Neural progenitor cell (in vitro differentiated cells): ENCODE results near the gene GSTM4. TPM values are rescaled to one million over a fixed set of nuclear protein-coding genes. Genes with fewer than 3 reads are reported as not detected.
A peak's percentile ranks its signal among the peaks of the same experiment; 100 is the strongest.

Source experiments
- DNase-seq: peaks from one replicate; pipeline ENCODE4 v3.0.0-alpha.2; 2016; ENCODE audit warnings: low spot score
- H2AFZ ChIP-seq: fragments of 200-600 bp; sonication (generic); replicated peaks from 2 replicates; pipeline ENCODE4 v1.6.1; 2016; ENCODE audit warnings: antibody characterized with exemption
- H3F3A ChIP-seq: fragments of 200-600 bp; sonication (generic); 2 replicates; pipeline ENCODE4 v1.6.1; 2016; ENCODE audit warnings: antibody characterized with exemption, low read depth
- H3K27ac ChIP-seq: fragments of 200-600 bp; sonication (generic); 2 replicates; pipeline ENCODE4 v1.5.1; 2016; ENCODE audit warnings: mild to moderate bottlenecking
- H3K27me3 ChIP-seq: fragments of 200-600 bp; sonication (generic); 2 replicates; pipeline ENCODE4 v1.6.1; 2016; ENCODE audit warnings: mild to moderate bottlenecking, moderate library complexity
- H3K36me3 ChIP-seq: fragments of 200-600 bp; sonication (generic); 2 replicates; pipeline ENCODE4 v1.5.1; 2016
- H3K4me1 ChIP-seq: fragments of 200-600 bp; sonication (generic); 2 replicates; pipeline ENCODE4 v1.6.1; 2016; ENCODE audit warnings: mixed run types
- H3K4me2 ChIP-seq: fragments of 200-600 bp; sonication (generic); 2 replicates; pipeline ENCODE4 v1.6.1; 2016
- H3K4me3 ChIP-seq: fragments of 200-600 bp; sonication (generic); 2 replicates; pipeline ENCODE4 v1.5.1; 2016
- H3K79me2 ChIP-seq: fragments of 200-600 bp; sonication (generic); 2 replicates; pipeline ENCODE4 v1.6.1; 2016; ENCODE audit warnings: low read depth
- H3K9ac ChIP-seq: fragments of 200-600 bp; sonication (generic); 2 replicates; pipeline ENCODE4 v1.6.1; 2016
- H3K9me3 ChIP-seq: fragments of 200-600 bp; sonication (generic); 2 replicates; pipeline ENCODE4 v1.5.1; 2016; ENCODE audit warnings: low read depth
- H4K20me1 ChIP-seq: fragments of 200-600 bp; sonication (generic); 2 replicates; pipeline ENCODE4 v1.6.1; 2016; ENCODE audit warnings: low read depth
- H3K27ac Mint-ChIP-seq: 3 replicates; pipeline ENCODE4 v1.8.0; 2021; ENCODE audit warnings: mixed read lengths
- H3K27me3 Mint-ChIP-seq: 2 replicates; pipeline ENCODE4 v1.8.0; 2022; ENCODE audit warnings: low read depth, mild to moderate bottlenecking, inconsistent platforms, moderate library complexity, mixed read lengths; ENCODE audit not compliant: insufficient read depth
- H3K36me3 Mint-ChIP-seq: 3 replicates; pipeline ENCODE4 v1.8.0; 2021; ENCODE audit warnings: mixed read lengths
- H3K4me1 Mint-ChIP-seq: 3 replicates; pipeline ENCODE4 v1.8.0; 2021; ENCODE audit warnings: mixed read lengths
- H3K4me3 Mint-ChIP-seq: 3 replicates; pipeline ENCODE4 v1.8.0; 2021; ENCODE audit warnings: mild to moderate bottlenecking, moderate library complexity, mixed read lengths
- H3K9me3 Mint-ChIP-seq: 3 replicates; pipeline ENCODE4 v1.8.0; 2020; ENCODE audit warnings: mixed read lengths
- EZH2 ChIP-seq: fragments of 200-600 bp; sonication (generic); IDR thresholded peaks from 2 replicates; pipeline ENCODE4 v1.6.1; 2017; ENCODE audit warnings: antibody characterized with exemption, mild to moderate bottlenecking, moderate library complexity
- EZH2phosphoT487 ChIP-seq: fragments of 200-600 bp; sonication (generic); IDR thresholded peaks from 2 replicates; pipeline ENCODE4 v1.6.1; 2017; ENCODE audit warnings: antibody characterized with exemption
- total RNA-seq: library from RNA; depleted of rRNA; stranded (reverse); fragments of >200 nt; gene quantifications from 2 replicates; pipeline ENCODE4 v1.2.3, GENCODE V29; 2015; ENCODE audit warnings: low replicate concordance
- TF ChIP-seq, protein P1 (sequence below): fragments of 200-600 bp; sonication (generic); IDR thresholded peaks from 2 replicates; pipeline ENCODE4 v1.5.1; 2017; ENCODE audit warnings: antibody characterized with exemption, mild to moderate bottlenecking

The GSTM4 gene
- total RNA-seq, 1 donor from 2014 or later: 4.3 TPM

DNA sequence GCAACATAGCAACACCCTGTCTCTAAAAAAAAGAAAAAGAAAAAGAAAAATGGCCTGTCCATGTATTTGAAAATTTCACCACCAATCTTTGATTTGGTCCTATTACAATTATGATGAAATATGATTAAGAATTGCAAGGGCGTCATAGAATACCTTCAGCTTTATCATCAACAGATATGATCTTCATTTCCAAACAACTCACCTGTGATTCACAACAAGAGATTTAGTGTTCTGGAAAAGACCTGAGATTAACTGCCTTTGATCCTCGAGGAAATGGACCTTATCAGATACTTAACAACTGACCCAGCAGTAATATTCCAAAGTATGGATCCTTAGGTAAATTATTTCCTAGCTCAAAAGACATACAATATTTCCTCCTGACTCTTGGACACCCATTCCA is 3.5 kb upstream of the GSTM4 start:
- H3K4me2 ChIP-seq: no peak overlapping the region
- Mint-ChIP-seq H3K27me3 (peaks cover 7% of the 10 kb centered on the region), H3K4me3 (no peak overlapping the region), H3K4me1 (peaks cover 11% of the 10 kb centered on the region), H3K36me3 (no peaks in the 10 kb centered on the region), H3K9me3 (no peaks in the 10 kb centered on the region), H3K27ac (no peak overlapping the region)
- H3K79me2 ChIP-seq: no peaks in the 10 kb centered on the region
- H3K27me3 ChIP-seq: peaks cover 55% of the 10 kb centered on the region
- TF ChIP-seq, protein P1, sequence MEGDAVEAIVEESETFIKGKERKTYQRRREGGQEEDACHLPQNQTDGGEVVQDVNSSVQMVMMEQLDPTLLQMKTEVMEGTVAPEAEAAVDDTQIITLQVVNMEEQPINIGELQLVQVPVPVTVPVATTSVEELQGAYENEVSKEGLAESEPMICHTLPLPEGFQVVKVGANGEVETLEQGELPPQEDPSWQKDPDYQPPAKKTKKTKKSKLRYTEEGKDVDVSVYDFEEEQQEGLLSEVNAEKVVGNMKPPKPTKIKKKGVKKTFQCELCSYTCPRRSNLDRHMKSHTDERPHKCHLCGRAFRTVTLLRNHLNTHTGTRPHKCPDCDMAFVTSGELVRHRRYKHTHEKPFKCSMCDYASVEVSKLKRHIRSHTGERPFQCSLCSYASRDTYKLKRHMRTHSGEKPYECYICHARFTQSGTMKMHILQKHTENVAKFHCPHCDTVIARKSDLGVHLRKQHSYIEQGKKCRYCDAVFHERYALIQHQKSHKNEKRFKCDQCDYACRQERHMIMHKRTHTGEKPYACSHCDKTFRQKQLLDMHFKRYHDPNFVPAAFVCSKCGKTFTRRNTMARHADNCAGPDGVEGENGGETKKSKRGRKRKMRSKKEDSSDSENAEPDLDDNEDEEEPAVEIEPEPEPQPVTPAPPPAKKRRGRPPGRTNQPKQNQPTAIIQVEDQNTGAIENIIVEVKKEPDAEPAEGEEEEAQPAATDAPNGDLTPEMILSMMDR: no peak
- TF ChIP-seq EZH2phosphoT487 (no peak), EZH2 (no peak)
- H3K9me3 ChIP-seq: no peaks in the 10 kb centered on the region
- H2AFZ ChIP-seq: no peak overlapping the region
- H3K4me1 ChIP-seq: peaks cover 3% of the 10 kb centered on the region
- no peaks in the 10 kb centered on the region for H4K20me1 ChIP-seq
- no peak overlapping the region for H3K4me3 ChIP-seq
- no peak overlapping the region for H3K9ac ChIP-seq
- no peak overlapping the region for H3K27ac ChIP-seq
- H3K36me3 ChIP-seq: no peaks in the 10 kb centered on the region
- H3F3A ChIP-seq: peaks cover 4% of the 10 kb centered on the region
- DNase-seq: no peak

DNA sequence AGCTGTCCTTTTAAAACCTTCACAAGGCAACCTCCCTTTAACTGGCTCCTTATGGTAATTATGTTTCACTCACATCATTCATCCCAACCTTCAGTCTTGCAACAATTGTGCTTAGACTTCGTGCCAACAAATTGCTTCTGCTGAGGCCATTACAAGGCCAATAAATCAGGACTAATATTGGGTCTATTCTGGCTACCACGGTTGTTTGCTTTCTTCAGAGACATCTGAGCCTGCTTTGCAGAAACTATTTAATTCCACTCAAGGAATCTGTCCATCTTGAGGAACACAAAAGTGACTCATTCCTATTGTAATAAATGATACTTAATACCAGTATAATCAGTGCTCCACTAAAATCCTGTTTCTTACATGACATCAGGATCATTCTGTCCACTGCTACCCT is 2.6 kb upstream of the GSTM4 start:
- TF ChIP-seq, protein P1: no peak
- TF ChIP-seq EZH2: no peak
- no peak for TF ChIP-seq EZH2phosphoT487
- Histone ChIP-seq H3K9ac (no peak overlapping the region), H3K27ac (no peak overlapping the region), H3K4me1 (peaks cover 3% of the 10 kb centered on the region), H3F3A (peaks cover 4% of the 10 kb centered on the region), H3K79me2 (no peaks in the 10 kb centered on the region), H3K9me3 (no peaks in the 10 kb centered on the region), H3K27me3 (peaks cover 55% of the 10 kb centered on the region), H3K4me3 (no peak overlapping the region), H2AFZ (no peak overlapping the region), H4K20me1 (no peaks in the 10 kb centered on the region), H3K4me2 (no peak overlapping the region), H3K36me3 (no peaks in the 10 kb centered on the region)
- no peak overlapping the region for H3K4me3 Mint-ChIP-seq
- H3K9me3 Mint-ChIP-seq: no peaks in the 10 kb centered on the region
- peaks cover 2% of the 10 kb centered on the region for H3K36me3 Mint-ChIP-seq
- peaks cover 7% of the 10 kb centered on the region for H3K27me3 Mint-ChIP-seq
- no peak for DNase-seq
- no peak overlapping the region for H3K27ac Mint-ChIP-seq
- H3K4me1 Mint-ChIP-seq: peaks cover 20% of the 10 kb centered on the region

- H3K4me2 ChIP-seq: no peak overlapping the region
- no peak overlapping the region for H2AFZ ChIP-seq
- H3K4me1 ChIP-seq: peaks cover 3% of the 10 kb centered on the region
- H3K79me2 ChIP-seq: no peaks in the 10 kb centered on the region
- Mint-ChIP-seq H3K4me1 (peaks cover 15% of the 10 kb centered on the region), H3K36me3 (peaks cover 6% of the 10 kb centered on the region), H3K9me3 (no peaks in the 10 kb centered on the region), H3K4me3 (peak overlapping the region; percentile 93), H3K27ac (no peak overlapping the region), H3K27me3 (peaks cover 11% of the 10 kb centered on the region)
- H3K9me3 ChIP-seq: no peaks in the 10 kb centered on the region
- peaks cover 55% of the 10 kb centered on the region for H3K27me3 ChIP-seq
- no peaks in the 10 kb centered on the region for H3K36me3 ChIP-seq
- no peak for DNase-seq
- no peak overlapping the region for H3K27ac ChIP-seq
- H3F3A ChIP-seq: peaks cover 4% of the 10 kb centered on the region
- no peak overlapping the region for H3K4me3 ChIP-seq
- TF ChIP-seq EZH2 (no peak), EZH2phosphoT487 (no peak)
- TF ChIP-seq, protein P1: no peak
- H4K20me1 ChIP-seq: no peaks in the 10 kb centered on the region
- H3K9ac ChIP-seq: no peak overlapping the region
These were observed 1.4 kb upstream of the GSTM4 start for GRCh38 chr1:109654519-109654918.
